Tibial artery (tissue), 4 donors: ENCODE results near the gene PTEN.

Experiments
- DNase-seq, 2 donors: peaks; one replicate each; pipeline ENCODE4 v3.0.0-alpha.2; 2019
- H3K27ac ChIP-seq, 2 donors: fragments of 200-600 bp; sonication (generic) in 1 of 2; 1 replicate in 1 of 2; 2 replicates in 1 of 2; pipeline ENCODE4 v1.5.1; 2018 to 2019; ENCODE audit warnings: mild to moderate bottlenecking in 1 of 2
- H3K27me3 ChIP-seq, 2 donors: fragments of 200-600 bp; sonication (generic) in 1 of 2; one replicate each; pipeline versions ENCODE4 v1.5.1 to v1.6.0; 2016 to 2019
- H3K36me3 ChIP-seq, 3 donors: fragments of 200-600 bp; sonication (generic) in 2 of 3; one replicate each; pipeline ENCODE4 v1.5.1; 2016 to 2019; ENCODE audit warnings: mild to moderate bottlenecking in 2 of 3
- H3K4me1 ChIP-seq, 4 donors: fragments of 200-600 bp; sonication (generic) in 2 of 4; 1 replicate in 3 of 4; 2 replicates in 1 of 4; pipeline ENCODE4 v1.5.1; 2016 to 2019
- H3K4me3 ChIP-seq, 2 donors: fragments of 200-600 bp; sonication (generic) in 1 of 2; 1 replicate in 1 of 2; 2 replicates in 1 of 2; pipeline ENCODE4 v1.5.1; 2018 to 2019; ENCODE audit warnings: mild to moderate bottlenecking in 2 of 2
- H3K9me3 ChIP-seq, 3 donors: fragments of 200-600 bp; sonication (generic) in 1 of 3; one replicate each; pipeline ENCODE4 v1.5.1; 2016 to 2019
- CTCF ChIP-seq, 2 experiments: fragments of 200-600 bp in 1 of 2; fragments of 450-650 bp in 1 of 2; IDR thresholded peaks; one replicate each; pipeline ENCODE4 v1.5.1; 2017 to 2019; ENCODE audit warnings: antibody characterized with exemption in 2 of 2, mild to moderate bottlenecking in 1 of 2, moderate library complexity in 1 of 2
- intact Hi-C: fragments of 100-400 bp; cut with DNase I; formaldehyde crosslinking; loops from one replicate; pipeline ENCODE4 v1.15.0; 2023; ENCODE audit warnings: low total_unique reads

PTEN gene

GRCh38 chr10:87863053-87863943 is at the start of gene PTEN, which contains the start of gene KLLN:
PTEN (plus strand) TSS chr10:87863625; CDS start chr10:87864470, 845 bp downstream.
KLLN (minus strand) TSS chr10:87863533; CDS start chr10:87862487, 1,046 bp downstream.
- Histone ChIP-seq H3K4me1 (peaks cover 0 to 14% (median 7%) of the 10 kb centered on the region in 4 donors), H3K4me3 (peak within 1 kb of the TSS; percentile 83 to 97)
- TF ChIP-seq CTCF (IDR thresholded peaks at IDR 0.05), result no peak

GRCh38 chr10:87816163-87816897 is 47.1 kb upstream of the PTEN start:
- H3K36me3 ChIP-seq, result peaks cover 0 to 4% (median 0%) of the 10 kb centered on the region in 3 donors
- TF ChIP-seq CTCF (IDR thresholded peaks at IDR 0.05), result no peak
- no peaks in the 10 kb centered on the region for H3K9me3 ChIP-seq
- no peak for DNase-seq
- H3K27me3 ChIP-seq, result no peaks in the 10 kb centered on the region
- no peak overlapping the region for H3K27ac ChIP-seq
- H3K4me1 ChIP-seq, result peaks cover 0 to 29% (median 6%) of the 10 kb centered on the region in 4 donors
- peak overlapping the region in 1 of 2 donors; percentile 76 for H3K4me3 ChIP-seq
- intact Hi-C loops, result no loop called here

More at GRCh38 chr10:87863053-87863943, at the start of gene PTEN, which contains the start of gene KLLN:
- Histone ChIP-seq H3K36me3 (no peaks in the 10 kb centered on the region), H3K9me3 (no peaks in the 10 kb centered on the region), H3K27me3 (no peaks in the 10 kb centered on the region), H3K27ac (peak within 1 kb of the TSS; percentile 83 to 100)
- DNase-seq, result peak; percentile 86 to 93
- intact Hi-C loops, result loop anchor here (5.0 to 10.0 kb wide), 4 partner anchors 149 to 524 kb away; no protein-coding TSS in a partner anchor

GRCh38 chr10:87816898-87817608 is 46.4 kb upstream of the PTEN start:
- Histone ChIP-seq H3K27ac (peak overlapping the region; percentile 75 to 83), H3K27me3 (no peaks in the 10 kb centered on the region), H3K36me3 (peaks cover 0 to 4% (median 0%) of the 10 kb centered on the region in 3 donors), H3K4me3 (peak overlapping the region; percentile 64 to 76), H3K4me1 (peaks cover 0 to 29% (median 6%) of the 10 kb centered on the region in 4 donors), H3K9me3 (no peaks in the 10 kb centered on the region)
- no peak for DNase-seq
- intact Hi-C loops, result no loop called here
- no peak for TF ChIP-seq CTCF (IDR thresholded peaks at IDR 0.05)

- H3K27me3 ChIP-seq, result no peaks in the 10 kb centered on the region
- H3K36me3 ChIP-seq, result no peaks in the 10 kb centered on the region
- peak; percentile 75 to 88 for DNase-seq
- TF ChIP-seq CTCF (IDR thresholded peaks at IDR 0.05), result no peak
- H3K9me3 ChIP-seq, result no peaks in the 10 kb centered on the region
- H3K27ac ChIP-seq, result peak within 1 kb of the TSS; percentile 75 to 83
- H3K4me1 ChIP-seq, result peaks cover 0 to 29% (median 6%) of the 10 kb centered on the region in 4 donors
- intact Hi-C loops, result no loop called here
- H3K4me3 ChIP-seq, result peak within 1 kb of the TSS; percentile 64 to 76
Measured at GRCh38 chr10:87817609-87818504, 45.6 kb upstream of the PTEN start, which contains the start of gene ATAD1. ATAD1 (minus strand) TSS chr10:87818226; CDS start chr10:87814599, 3,627 bp downstream.
